Caki2 (cell line): ENCODE data around the gene IFT43. TPM values are rescaled to one million over a fixed set of nuclear protein-coding genes. Genes with fewer than 3 reads are reported as not detected.

Experiments
- DNase-seq: peaks from one replicate; pipeline ENCODE4 v3.0.0-alpha.2; 2015; ENCODE audit warnings: low read depth
- in situ Hi-C: cut with HindIII; loops from 2 replicates; pipeline ENCODE4 v1.10.0; 2016; ENCODE audit warnings: low sequenced_read_pairs, low pct_unique_long_range_greater_than_20kb, mixed read lengths
- total RNA-seq: library from RNA; depleted of rRNA; stranded (reverse); fragments of >200 nt; shearing (Covaris generic); gene quantifications from 2 replicates; pipeline ENCODE4 v1.2.3, GENCODE V29; 2014; ENCODE audit warnings: low replicate concordance

Gene IFT43
- total RNA-seq, 1 experiment from 2014 or later = 45.4 TPM

GRCh38 chr14:76051717-76052465, 66.3 kb downstream of the IFT43 start:
- no peak for DNase-seq
- in situ Hi-C loops = no loop called here

GRCh38 chr14:76053572-76054355, 68.2 kb downstream of the IFT43 start:
- in situ Hi-C loops = no loop called here

GRCh38 chr14:76055330-76055729, 69.8 kb downstream of the IFT43 start:
- in situ Hi-C loops = no loop called here
- no peak for DNase-seq

More at GRCh38 chr14:76053572-76054355, 68.2 kb downstream of the IFT43 start:
- no peak for DNase-seq

- DNase-seq = no peak
- in situ Hi-C loops = no loop called here
Observed at GRCh38 chr14:76056128-76056527, 70.6 kb downstream of the IFT43 start.

GRCh38 chr14:76057914-76058313, 72.4 kb downstream of the IFT43 start:
- in situ Hi-C loops = no loop called here
- DNase-seq = no peak

GRCh38 chr14:76063327-76063726, 77.8 kb downstream of the IFT43 start:
- in situ Hi-C loops = no loop called here
- DNase-seq = no peak

GRCh38 chr14:76065519-76065918, 80.0 kb downstream of the IFT43 start:
- in situ Hi-C loops = no loop called here
- DNase-seq = no peak

- DNase-seq = no peak
- in situ Hi-C loops = no loop called here
Observed at GRCh38 chr14:76067536-76067935, 82.0 kb downstream of the IFT43 start.

- in situ Hi-C loops = no loop called here
- DNase-seq = no peak
Observed at GRCh38 chr14:76073717-76074116, 88.2 kb downstream of the IFT43 start.

- in situ Hi-C loops = no loop called here
- DNase-seq = no peak
Observed at GRCh38 chr14:76077340-76077739, 91.8 kb downstream of the IFT43 start.

- in situ Hi-C loops = no loop called here
Observed at GRCh38 chr14:76078501-76078900, 92.9 kb downstream of the IFT43 start.

GRCh38 chr14:76080025-76080424, 94.5 kb downstream of the IFT43 start:
- DNase-seq = no peak
- in situ Hi-C loops = no loop called here

More at GRCh38 chr14:76078501-76078900, 92.9 kb downstream of the IFT43 start:
- no peak for DNase-seq

- in situ Hi-C loops = no loop called here
- no peak for DNase-seq
Observed at GRCh38 chr14:76080471-76080870, 94.9 kb downstream of the IFT43 start.

- in situ Hi-C loops = no loop called here
- DNase-seq = no peak
Observed at GRCh38 chr14:76081642-76082041, 96.1 kb downstream of the IFT43 start.

- in situ Hi-C loops = no loop called here
- no peak for DNase-seq
Observed at GRCh38 chr14:76083796-76084765, 98.5 kb downstream of the IFT43 start.

GRCh38 chr14:76085358-76085757, 99.8 kb downstream of the IFT43 start:
- in situ Hi-C loops = no loop called here
- no peak for DNase-seq

GRCh38 chr14:76086636-76087035, 101.1 kb downstream of the IFT43 start:
- DNase-seq = no peak
- in situ Hi-C loops = no loop called here

GRCh38 chr14:76088326-76088725, 102.8 kb downstream of the IFT43 start:
- in situ Hi-C loops = no loop called here
- no peak for DNase-seq
